Tongue (tissue), 2 donors: Measurements from ENCODE around the gene EIF4E1B. TPM values are rescaled to one million over a fixed set of nuclear protein-coding genes. Genes with fewer than 3 reads are reported as not detected.

Experiments
- DNase-seq: peaks from one replicate; pipeline ENCODE4 v3.0.0-alpha.2; 2015
- total RNA-seq: library from RNA; depleted of rRNA; stranded (reverse); fragments of >200 nt; gene quantifications from one replicate; pipeline ENCODE4 v1.2.3, GENCODE V29; 2014

Gene EIF4E1B
- total RNA-seq, 1 donor from 2014 or later: not detected

DNA sequence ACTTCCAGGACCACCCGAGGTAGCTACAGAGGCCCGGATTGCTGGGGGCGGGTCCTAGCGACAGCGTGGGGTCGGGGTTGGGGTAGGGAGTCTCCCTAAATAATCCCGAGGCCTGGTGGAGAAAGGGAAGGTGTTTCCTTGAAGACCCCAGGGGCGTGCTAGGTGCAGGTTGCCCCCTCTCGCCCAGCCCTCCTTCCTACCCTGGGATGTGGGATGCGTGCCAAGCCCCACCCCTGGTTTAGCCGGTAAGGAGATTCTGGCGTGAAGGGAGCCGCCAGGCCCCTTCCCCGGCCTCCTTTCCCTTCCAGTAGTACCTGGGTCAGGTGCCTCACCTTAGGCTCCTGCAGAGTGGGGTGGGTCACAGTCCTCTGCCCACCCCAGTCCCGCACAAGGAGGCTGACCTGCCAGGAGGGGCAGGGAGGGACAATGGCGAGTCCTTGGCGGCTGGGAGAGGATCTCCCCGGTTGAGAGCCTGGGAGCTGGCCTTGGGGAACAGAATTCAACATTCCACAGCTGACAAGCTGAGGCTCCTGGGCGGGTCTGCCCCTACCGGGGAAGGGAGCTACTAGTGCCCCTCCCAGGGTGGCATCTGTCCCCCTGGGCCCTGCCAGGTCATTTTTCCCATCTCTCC lies 17.5 kb downstream of the EIF4E1B start:
- peak; percentile 68 for DNase-seq

DNA sequence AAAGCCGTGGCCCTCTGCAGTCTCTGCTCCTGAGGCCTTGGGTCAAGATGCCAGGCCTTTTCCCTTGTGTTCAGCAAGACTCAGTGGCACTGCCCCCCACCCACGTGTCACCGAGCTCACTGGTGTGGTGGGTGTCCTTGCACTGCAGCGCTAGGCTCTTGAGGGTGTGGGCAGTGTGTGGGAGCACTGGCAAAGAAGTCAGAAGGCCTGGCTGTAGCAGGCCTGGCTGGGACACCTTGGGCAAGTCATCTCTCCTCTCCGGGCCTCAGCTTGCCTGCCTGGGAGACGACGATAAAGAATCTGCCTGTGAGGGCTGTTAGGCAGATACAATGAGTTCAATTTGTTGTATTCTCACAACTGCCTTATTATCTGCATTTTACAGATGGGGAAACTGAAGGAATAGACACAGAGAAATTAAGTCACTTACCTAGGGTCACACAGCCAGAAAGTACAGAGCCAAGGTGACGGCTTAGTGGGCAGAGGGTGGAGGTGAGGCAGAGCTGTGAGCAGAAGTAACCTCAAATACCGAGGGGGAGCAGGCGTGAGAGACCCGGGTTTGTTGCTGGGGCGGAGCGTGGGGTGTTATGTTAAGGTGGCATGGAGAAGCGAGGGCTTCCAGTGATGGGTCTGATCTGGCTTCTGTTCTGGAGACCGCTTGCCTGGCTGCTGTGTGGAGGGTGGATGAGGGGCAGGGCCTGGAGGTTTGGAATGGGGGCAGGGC lies 18.2 kb downstream of the EIF4E1B start:
- DNase-seq: no peak

DNA sequence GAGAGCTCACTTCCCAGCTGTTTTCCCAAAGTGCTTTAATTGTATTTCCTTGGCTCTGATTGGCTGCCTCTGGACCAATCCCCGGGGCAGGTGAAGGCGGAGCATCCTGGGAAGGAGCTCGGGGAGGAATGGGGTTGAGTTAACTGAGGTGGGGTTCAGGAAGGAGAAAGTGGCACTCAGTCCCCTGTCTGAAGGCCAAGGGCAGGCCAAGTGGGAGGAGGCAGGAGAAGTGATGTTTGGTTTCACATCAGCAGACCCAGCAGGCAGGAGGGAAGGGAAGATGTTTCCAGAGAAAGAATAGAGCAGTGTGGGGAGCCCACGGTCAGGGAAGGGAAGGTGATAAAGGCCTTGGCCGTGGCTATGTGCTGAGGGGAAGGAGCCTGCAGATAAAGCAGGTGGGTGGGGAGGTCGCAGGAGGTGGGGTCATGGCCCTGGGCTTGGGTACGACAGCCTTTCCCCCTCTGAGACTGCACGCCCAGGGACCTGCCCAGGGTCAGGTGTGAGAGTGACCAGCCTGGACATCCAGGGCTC lies 19.9 kb downstream of the EIF4E1B start:
- DNase-seq: no peak

DNA sequence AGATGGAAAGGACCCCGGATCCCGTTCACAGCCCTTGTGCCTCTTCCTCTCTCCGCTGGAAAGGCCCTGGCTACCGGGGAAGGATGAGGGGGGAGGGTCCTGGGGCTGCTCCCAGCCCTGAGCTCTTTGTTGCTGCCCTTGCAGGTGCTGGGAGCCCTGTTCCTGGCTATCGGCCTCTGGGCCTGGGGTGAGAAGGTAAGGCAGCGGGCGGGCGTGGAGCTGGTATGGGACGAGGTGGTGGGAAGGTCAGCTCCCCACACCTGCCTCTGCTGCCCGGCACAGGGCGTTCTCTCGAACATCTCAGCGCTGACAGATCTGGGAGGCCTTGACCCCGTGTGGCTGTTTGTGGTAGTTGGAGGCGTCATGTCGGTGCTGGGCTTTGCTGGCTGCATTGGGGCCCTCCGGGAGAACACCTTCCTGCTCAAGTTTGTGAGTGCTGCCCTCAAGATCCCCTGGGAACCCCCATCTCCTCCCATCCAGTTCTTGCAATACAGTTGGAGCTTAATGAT lies 21.1 kb downstream of the EIF4E1B start:
- no peak for DNase-seq

DNA sequence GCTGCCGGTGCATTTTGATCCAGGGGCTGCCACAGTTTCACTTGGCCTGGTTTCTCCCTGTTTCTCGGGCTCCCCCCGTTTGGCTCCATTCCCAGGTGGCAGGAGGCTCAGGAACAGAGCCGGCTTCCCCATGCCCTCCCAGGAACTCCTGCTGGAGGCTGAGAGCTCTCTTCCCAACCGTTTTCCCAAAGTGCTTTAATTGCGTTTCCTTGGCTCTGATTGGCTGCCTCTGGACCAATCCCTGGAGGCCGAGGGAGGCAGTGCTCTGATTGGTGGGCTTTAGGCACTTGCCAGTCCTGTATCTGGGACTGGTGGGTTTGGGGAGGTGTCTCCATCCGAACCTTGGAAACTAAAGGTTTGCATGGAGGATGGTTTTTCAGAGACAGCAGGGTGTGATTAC lies 21.7 kb downstream of the EIF4E1B start:
- DNase-seq: no peak

DNA sequence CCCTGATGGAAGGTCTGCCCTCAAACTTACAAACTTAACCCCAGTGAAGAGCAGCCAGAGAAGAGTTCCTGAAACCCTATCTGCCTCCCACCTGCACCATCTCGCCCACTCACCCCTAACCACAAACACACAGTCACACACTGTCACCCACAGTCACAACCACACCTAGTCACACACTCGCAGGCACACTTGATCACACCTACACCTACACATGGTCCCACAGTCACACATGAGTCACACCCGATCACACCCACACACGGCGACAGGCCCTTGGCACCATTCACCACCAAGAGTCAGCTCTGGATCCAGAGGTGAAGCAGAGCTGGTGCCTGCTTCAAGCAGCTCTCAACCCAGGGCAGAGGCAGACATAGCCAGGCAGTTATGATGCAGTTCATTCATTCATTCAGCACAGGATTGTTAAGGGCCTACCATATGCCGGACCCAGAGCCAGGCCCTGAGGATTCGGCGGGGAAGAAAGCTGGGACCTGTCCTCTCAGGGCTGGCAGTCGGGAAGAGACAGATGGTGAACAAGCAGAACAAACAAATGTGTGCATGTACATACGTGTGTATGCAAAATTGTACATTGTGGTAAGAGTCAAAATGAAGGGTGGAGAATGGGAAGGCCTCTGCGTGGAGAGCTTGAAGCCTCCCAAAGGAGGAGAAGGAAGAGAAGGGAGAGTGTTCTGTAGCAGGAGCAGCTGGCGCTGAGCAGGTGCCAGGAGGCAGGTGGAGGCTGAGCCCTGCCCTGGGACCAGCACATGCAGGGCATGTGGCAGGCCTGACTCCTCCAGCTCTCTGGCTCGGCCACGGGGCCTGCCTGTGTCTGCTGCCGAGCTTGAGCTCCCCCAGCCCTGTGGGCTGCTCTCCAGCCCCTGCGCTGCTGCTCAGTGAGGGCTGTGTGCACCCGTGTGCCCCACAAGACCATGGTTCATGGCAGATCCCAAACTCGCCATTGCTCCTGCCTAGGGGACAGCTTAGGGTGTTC lies 23.2 kb downstream of the EIF4E1B start:
- peak; percentile 64 for DNase-seq

DNA sequence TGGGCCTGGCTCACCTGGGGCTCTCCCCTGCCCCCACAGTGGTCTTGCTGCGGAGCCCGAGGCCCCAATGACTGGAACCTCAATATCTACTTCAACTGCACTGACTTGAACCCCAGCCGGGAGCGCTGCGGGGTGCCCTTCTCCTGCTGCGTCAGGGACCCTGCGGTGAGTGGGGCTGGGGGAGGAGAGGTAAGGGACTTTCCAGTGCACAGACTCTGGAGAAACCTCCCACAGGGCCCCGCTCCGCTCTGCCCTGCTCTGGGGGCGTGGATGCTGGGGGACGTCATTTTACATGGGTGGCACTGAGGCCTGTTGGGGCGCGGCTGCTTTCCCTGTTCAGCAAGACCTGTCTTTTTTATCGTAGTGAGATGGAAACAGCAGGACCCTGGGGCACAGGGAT lies 24.4 kb downstream of the EIF4E1B start:
- peak; percentile 60 for DNase-seq

DNA sequence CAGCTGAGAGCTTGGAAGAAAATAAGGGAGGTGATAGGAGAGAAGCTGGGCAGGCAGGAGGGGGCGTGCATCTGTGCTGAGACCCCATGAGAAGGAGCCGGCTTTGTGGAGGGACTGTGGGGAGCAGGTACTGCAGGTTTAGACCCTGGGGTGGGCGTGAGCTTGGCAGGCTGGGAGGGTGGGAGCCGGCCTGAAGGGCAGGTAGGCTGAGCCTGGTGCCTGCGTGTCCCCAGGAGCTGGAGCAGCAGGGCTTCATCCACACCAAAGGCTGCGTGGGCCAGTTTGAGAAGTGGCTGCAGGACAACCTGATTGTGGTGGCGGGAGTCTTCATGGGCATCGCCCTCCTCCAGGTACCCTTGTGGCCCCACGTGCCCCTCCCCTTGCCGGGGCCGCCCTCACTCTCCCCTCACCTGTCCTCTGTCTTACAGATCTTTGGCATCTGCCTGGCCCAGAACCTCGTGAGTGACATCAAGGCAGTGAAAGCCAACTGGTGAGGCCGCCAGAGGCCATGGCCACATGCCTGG lies 26.1 kb downstream of the EIF4E1B start:
- no peak for DNase-seq

DNA sequence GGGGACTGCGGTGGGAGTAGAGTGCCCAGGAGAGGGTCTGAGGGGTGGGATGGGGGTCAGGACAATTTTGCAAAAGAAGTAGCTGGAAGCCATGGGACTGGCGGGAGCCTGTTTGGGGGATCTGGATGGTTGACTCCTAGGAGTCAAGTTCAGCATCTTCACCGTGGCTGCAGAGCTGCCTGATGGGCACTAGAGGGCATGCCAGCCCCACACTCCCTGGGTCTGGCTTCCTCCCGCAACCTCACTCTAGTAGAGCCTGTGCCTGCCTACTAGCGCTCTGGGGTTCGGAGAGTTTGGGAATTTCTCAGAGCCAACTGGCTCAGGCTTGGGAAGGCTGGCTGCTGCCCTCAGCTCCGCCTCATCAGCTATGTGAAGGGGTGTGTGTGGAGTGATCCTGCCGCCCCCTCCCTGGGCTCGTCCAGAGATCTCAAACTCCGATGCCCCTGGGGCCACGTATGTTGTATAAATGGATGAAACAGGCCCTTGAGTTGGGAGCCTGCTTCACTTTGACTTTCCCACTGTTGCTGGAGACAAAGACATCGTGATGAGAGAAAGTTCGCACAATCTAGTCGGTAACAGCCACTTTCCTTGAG lies 27.6 kb downstream of the EIF4E1B start:
- peak; percentile 82 for DNase-seq

DNA sequence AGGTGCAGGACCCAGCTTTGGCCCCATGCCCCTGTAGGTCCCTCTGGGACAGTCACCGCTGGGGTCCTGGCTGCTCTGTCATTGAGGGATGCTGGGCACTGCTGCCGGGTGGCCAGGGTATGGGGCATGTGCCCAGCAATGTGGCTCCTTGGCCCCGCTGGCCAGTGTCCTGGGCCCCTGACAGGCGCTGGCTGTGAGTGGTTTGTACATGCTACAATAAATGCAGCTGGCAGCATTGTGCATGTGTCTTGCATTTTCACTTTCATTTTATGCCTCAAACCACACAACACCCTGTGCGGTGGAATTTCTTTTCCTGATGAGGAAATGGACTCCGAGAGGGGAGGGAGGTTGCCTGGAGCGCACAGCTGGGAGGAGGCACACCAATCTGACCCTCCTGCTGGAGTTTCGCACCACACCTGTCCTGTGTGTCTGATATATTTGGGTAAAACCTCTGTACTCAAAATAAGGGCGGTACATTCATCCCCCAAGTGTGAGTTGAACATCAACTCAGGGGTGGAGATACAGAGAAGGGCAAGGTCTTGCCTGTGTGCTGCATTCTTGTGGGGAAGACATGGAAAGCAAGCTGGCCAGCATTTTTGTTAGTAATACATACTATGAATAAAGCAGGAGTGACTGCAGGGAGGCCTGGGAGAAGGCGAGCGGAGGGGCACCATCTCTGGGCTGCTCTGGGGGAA lies 28.5 kb downstream of the EIF4E1B start:
- DNase-seq: no peak

DNA sequence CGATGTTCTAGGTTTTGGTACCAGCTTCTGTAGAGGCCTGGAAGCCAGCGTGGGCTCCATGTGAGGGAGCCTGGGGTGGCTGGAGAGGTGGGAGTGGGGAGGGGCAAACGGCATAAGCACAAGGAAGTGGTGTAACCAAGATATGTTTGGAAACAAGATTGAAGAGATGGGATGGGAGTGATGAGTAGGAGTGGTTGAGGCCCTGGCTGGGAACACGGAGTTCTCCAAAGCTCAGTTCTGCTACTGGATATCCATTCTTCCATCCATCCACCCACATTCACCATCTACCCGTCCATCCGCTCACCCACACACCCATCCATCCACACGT lies 29.0 kb downstream of the EIF4E1B start:
- DNase-seq: no peak

DNA sequence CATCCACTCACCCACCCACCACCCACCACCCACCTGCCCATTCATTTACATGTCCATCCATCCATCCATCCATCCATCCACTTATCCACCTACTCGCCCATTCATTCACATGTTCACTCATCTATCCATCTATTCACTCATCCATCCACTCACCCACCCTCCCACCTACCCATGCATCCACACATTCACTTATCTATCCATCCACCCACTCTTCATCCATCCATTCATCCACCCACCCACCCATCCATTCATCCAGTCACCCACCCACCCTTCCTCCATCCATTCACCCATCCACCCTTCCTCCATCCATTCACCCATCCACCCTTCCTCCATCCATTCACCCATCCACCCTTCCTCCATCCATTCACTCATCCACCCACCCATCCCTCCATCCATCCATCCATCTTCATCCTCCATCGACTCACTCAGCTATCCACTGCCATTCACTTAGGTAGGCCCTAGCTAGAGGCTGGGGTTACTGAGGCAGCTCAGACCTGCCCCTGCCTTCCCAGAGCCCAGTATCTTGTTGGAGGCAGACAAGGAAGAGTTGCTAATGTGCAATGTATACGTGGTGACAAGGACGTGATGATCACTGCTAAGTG lies 29.5 kb downstream of the EIF4E1B start:
- DNase-seq: no peak

DNA sequence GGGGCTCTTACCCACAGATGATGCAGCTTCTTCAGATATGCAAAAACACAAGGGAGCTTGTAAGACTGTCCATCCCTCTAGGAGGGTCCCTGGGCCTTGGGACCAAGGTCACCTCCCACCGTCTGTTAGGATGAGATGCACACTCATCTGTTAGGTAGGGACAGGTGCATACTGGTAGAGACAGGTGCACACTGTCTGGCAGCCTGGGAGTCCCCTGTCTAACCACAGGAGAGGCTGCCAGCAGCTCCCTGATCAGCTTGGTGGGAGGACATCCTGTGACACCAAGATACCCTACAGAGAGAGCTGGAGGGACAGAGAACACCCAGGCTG lies 30.0 kb downstream of the EIF4E1B start:
- DNase-seq: no peak

DNA sequence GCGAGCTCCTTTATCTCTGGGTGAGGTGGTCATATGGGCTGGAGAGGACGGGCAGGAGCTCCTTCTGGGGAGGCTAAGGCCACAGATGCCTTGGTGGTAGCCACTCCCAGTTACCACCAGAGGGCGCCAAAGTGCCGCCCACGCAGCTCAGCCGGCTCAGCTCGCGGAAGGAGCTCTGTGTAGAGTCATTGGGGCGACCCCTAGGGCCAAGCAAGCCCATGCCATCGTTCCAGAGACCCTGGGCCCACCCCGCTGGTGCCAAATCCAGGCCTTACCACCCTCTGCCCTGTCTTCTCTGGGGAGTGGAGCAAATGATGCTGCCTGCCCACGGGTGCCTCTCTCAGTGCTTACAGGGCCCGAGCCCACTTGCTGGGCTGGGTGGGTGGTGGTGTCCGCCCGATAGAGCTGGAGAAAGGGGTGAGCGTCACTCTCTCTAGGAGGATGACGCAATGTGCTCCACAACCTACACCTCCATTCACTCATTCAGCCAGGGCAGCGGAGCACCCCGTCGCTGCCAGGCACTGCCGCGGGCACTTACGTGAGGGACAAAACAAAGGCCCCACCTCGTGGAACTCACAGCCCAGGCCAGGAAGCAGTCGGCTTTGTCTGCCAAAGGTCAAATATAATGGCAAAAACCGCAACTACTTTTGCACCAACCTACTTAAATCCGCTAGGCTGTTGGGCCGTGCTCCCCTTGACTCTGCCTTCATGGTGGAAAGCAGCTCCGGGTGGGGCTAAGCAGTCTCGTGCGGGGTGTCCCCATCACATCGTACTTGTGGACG lies 30.6 kb downstream of the EIF4E1B start:
- DNase-seq: peak; percentile 89

DNA sequence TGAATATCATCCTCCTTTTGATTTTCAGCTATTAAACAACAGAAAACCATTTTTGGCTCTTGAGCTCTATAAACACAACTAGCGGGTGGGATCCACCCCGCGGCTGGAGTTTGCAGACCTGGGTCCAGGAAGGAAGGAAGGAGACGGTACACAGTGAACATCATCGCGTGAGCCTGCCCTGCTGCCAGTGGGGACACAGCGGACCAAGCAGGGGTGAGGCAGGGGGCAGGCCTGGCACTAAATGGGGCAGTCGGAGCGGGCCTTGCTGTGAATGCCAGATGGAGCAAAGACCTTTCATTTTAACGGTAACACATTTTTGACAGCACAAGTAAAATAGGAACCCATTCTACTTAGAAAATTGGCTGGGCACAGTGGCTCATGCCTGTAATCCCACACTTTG lies 31.2 kb downstream of the EIF4E1B start:
- DNase-seq: no peak

DNA sequence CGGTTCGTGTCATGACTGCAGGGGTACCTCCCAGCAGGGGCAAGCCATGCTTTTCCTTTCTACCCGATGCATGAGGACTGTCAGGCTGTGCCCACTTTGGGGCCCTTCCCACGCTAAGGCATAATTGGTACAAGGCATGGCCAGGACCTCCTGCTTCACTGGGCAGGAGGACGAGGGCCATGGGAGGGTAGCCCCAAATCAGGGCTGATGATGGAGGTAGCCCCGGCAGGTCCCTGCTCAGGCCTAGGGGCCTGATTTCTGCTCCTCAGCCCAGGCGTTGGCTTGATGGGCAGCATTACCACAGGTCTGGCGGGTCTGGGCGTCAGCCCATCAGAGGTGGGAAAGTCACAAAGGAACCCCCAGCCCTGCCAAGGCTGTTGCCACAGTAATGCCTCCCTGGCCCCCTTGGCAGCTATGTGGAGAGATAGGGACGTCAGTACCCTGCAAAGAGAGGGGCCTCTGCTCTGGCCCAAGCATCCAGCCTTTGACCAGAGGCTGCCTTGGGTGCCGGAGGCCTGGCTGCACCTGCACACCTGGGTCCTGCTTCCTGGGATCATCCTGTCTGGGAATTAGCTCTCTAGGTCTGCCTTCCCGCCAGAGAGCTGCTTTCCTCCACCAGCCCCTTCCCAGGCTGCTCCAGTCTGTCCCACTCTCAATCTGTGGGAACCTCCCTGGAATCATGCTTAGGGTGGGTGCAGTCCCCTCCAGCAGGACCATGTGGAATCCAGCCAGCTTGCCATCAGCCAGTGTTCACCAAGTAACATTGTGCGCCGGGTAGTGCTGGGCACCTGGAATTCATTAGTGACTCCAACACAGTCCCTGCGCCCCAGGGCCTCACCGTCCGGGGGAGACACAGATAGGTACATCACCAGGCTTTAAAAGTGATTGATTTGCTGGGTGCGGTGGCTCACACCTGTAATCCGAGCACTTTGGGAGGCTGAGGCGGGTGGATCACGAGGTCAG lies 32.2 kb downstream of the EIF4E1B start:
- DNase-seq: no peak

DNA sequence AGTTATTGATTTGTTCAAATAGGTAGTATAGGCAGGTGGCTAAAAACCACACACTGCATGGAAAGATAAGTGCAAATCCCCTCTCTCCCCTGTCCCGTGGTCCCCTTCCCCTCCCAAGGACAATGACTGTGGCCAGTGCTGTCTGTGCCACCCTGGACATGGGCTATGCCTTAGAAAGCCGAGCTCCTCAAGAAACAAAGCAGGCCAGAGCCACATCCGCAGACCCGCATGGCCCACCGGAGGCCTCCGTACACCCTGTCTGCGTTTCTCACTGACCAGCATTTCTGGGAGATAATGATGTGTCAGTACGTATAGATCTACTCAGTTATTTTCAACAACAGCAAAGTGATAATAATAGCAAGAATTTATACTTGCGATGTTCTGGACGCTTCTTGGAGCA lies 33.1 kb downstream of the EIF4E1B start:
- no peak for DNase-seq

DNA sequence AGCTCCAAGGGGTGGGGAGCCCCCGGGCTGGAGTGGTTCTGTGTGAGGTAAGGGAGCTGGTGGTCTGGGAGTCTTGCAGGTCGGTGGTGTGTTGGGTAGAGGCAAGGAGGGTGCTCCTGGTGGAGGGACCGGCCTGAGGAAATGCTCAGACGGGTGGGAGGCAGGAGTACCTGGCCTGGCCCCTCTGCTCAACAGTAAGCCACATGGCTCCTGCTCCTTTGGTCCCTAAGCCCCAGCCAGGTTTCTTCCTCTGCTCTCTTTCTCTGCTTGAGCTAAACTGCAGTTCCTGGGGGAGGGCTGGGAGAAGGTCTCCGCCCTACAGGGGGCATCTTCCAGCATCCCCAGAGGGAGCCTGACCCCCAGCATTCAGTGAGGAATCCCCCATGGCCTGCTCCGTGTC lies 34.0 kb downstream of the EIF4E1B start:
- no peak for DNase-seq

DNA sequence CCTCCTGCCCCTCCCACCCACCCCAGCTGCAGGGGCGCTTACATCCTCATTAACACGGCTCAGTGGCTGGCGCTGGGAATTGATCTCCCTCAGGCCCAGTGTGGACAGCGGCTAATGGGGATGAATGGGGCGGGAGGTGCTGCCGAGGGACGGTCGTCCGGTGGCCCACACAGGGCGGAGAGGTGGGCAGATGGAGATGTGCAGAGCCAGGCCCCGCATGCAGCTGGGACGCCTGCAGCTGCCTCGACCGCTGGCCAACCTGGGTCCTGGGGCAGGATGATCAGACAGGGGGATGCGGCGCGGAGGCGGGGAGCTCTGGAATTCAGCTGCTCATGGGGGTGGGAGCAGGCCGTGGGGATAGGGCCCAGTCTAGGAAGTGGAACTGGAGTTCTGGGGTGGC lies 34.4 kb downstream of the EIF4E1B start:
- DNase-seq: no peak
